ENCODE results near the gene TNS2. TPM values are rescaled to one million over a fixed set of nuclear protein-coding genes. Genes with fewer than 3 reads are reported as not detected.

Gene TNS2
- total and polyA plus RNA-seq, 2 of the 13 experiments (the other 11 are each of a cell fraction or from before 2014, with no cell fraction given): 8.9 to 20.4 TPM

GRCh38 chr12:53011889-53012288, 38.0 kb upstream of the TNS2 start (continued):
- peak; percentile 55; the same call in 1 of the 2 replicates for TF ChIP-seq ZGPAT (CRISPR knock-in tag; IDR thresholded peaks at IDR 0.05)
- no peak for TF ChIP-seq KMT2B (CRISPR knock-in tag; IDR thresholded peaks at IDR 0.05)
- TF ChIP-seq SOX13 (IDR thresholded peaks at IDR 0.05): no peak
- TF ChIP-seq SOX13 (CRISPR knock-in tag; conservative IDR thresholded peaks at IDR 0.05 in 1 of 2, IDR thresholded peaks at IDR 0.05 in 1 of 2): peak in 1 of 2 experiments; percentile 42; a peak in 1 of 4 replicates
- TF ChIP-seq SALL2 (CRISPR knock-in tag; IDR thresholded peaks at IDR 0.05): no peak
- no peak for TF ChIP-seq POLR2AphosphoS5 (IDR thresholded peaks at IDR 0.05; ENCODE audit: low read depth, low read length)
- TF ChIP-seq TFDP1 (CRISPR knock-in tag; IDR thresholded peaks at IDR 0.05; ENCODE audit: borderline replicate concordance): no peak
- no peak for TF ChIP-seq ZNF768 (CRISPR knock-in tag; IDR thresholded peaks at IDR 0.05)
- TF ChIP-seq NCOR1 (IDR thresholded peaks at IDR 0.05; ENCODE audit: borderline replicate concordance, low read length): peak; percentile 55; the same call in 1 of the 2 replicates
- no peak for TF ChIP-seq ZNF329 (CRISPR knock-in tag; IDR thresholded peaks at IDR 0.05; ENCODE audit: low read depth)
- TF ChIP-seq NFKBIZ (CRISPR knock-in tag; IDR thresholded peaks at IDR 0.05): no peak
- TF ChIP-seq RXRA (CRISPR knock-in tag; IDR thresholded peaks at IDR 0.05): no peak
- no peak for TF ChIP-seq DR1 (CRISPR knock-in tag; IDR thresholded peaks at IDR 0.05)
- no peak for TF ChIP-seq FOXA1 (IDR thresholded peaks at IDR 0.05)
- TF ChIP-seq FOXA1 (CRISPR knock-in tag; IDR thresholded peaks at IDR 0.05): no peak
- TF ChIP-seq TOPORS (CRISPR knock-in tag; IDR thresholded peaks at IDR 0.05): no peak
- TF ChIP-seq ZNF639 (CRISPR knock-in tag; conservative IDR thresholded peaks at IDR 0.05): no peak
- TF ChIP-seq IKZF4 (CRISPR knock-in tag; IDR thresholded peaks at IDR 0.05; ENCODE audit: borderline replicate concordance, low read depth, not compliant biosample characterization): no peak
- no peak for TF ChIP-seq ZNF225 (CRISPR knock-in tag; IDR thresholded peaks at IDR 0.05)
- TF ChIP-seq NCOA5 (CRISPR knock-in tag; IDR thresholded peaks at IDR 0.05): no peak
- TF ChIP-seq HOXA5 (CRISPR knock-in tag; IDR thresholded peaks at IDR 0.05): no peak
- no peak for TF ChIP-seq CHD4 (IDR thresholded peaks at IDR 0.05; ENCODE audit: borderline replicate concordance, low read length)
- peak; percentile 32; the same call in 1 of the 2 replicates for TF ChIP-seq SIX1 (CRISPR knock-in tag; IDR thresholded peaks at IDR 0.05; ENCODE audit: borderline replicate concordance)
- TF ChIP-seq ZNF879 (CRISPR knock-in tag; IDR thresholded peaks at IDR 0.05): no peak
- TF ChIP-seq ATAD3A (CRISPR knock-in tag; IDR thresholded peaks at IDR 0.05): no peak
- no peak for TF ChIP-seq NONO (IDR thresholded peaks at IDR 0.05)
- no peak for TF ChIP-seq NONO (CRISPR knock-in tag; conservative IDR thresholded peaks at IDR 0.05)
- TF ChIP-seq ZNF780A (CRISPR knock-in tag; IDR thresholded peaks at IDR 0.05): no peak
- no peak for TF ChIP-seq SIX4 (CRISPR knock-in tag; IDR thresholded peaks at IDR 0.05)

Measured in HepG2 (cell line).